Measurements from ENCODE around the gene TENM4. TPM values are rescaled to one million over a fixed set of nuclear protein-coding genes. Genes with fewer than 3 reads are reported as not detected.

The TENM4 gene
- polyA plus RNA-seq, 4 donors = 19.1 to 29.5 (median 22.3) TPM

DNA sequence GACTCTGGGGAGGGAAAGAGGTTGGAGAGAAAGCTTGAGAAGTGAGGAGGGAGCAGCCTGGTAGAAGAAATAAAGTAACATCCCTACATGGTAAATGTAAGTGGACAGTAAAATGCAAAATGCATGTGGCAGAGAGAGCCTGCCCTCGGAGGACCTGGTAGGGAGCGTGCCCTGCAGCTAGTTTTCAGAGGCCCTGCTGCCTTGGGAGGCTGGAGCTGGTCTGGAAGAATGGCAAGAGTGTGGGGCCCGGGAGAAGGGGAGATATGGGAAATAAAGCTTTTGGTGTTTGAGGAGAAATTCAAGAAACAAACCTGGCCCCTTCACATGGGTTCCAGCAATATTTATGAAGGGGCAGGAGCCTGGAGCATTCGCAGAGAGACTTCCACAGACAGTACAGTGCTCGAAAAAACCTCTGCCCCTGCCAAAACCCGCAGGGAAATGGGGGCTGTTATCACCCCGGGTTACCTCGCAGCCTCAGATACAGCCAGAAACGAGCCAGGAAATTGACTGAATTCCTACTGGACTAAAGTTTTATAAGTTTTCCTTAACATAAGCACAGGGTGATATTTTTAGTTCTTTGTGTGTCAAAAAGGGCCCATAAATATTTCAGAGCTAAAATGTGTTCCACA, 363.0 kb downstream of the TENM4 start:
- DNase-seq (ENCODE audit: low read depth in 4 of 4, low spot score in 2 of 4) = no peak

DNA sequence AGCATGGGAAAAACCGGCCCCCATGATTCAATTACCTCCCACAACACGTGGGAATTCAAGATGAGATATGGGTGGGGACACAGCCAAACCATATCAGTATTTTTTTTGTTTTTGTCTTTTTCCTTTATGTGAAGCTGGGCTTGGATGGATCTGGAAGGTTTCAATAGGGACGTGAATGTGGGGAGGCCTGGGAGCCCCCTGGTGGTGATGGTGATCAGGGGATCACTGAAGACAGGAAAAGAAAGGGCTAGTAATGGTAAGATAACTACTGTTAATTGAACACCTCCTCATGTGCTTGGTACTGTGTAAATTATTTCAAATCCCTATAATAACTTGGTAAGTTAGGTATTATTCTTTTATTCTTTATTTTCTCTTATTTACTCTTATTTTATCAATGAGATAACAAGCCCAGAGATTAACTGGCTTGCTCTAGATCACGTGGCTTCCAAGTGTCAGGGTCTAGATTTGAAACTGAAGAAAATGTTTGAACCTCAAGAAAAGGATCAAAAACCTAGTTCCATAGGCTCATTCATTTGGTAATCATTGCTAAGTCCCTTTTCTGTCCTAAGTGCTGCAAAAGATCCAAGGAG, 364.2 kb downstream of the TENM4 start:
- no peak for DNase-seq (ENCODE audit: low read depth in 4 of 4, low spot score in 2 of 4)

DNA sequence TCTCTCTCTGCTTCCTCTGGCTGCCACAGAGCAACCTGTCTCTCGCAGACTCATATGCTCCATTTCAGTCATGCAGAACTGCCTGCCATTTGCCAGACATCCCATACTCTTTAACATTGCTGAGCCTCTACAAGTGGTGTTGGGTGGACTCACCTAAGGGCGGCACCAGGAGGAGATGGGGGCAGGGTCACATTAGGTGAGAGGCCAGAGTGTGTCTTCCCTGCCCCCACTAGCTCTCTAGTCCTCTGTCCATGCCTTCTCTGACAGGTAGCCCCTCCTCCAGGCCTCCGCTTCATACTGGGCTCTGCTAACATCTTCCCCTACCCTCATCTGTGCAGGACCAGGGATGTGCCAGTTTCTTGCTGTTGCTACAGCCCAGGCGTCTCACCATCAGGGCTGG, 366.3 kb downstream of the TENM4 start:
- no peak for DNase-seq (ENCODE audit: low read depth in 4 of 4, low spot score in 2 of 4)

GRCh38 chr11:79071190-79071589, 369.6 kb downstream of the TENM4 start:
- DNase-seq (ENCODE audit: low read depth in 4 of 4, low spot score in 2 of 4) = no peak

- DNase-seq (ENCODE audit: low read depth in 4 of 4, low spot score in 2 of 4) = no peak
Measured at GRCh38 chr11:79070518-79070917, 370.3 kb downstream of the TENM4 start.

- no peak for DNase-seq (ENCODE audit: low read depth in 4 of 4, low spot score in 2 of 4)
Measured at GRCh38 chr11:79069504-79069903, 371.3 kb downstream of the TENM4 start.

DNA sequence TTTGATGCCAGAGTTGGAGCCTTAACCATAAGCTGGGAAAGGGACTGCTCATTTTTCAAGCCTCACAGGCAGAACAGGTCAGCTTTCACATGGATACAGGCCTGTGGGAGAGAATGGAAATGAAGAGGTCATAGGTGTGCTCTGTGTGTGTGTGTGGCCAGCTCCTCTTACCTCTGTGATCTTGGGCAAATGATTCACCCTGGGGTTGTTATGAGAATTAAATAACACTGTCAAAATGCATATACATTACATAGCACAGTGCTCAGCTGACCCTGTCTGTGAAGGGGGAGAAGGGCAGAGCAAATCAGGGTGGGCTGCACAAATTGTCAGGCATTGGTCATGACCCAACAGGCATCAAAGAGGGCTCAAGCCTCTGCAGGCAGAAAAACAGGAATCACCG, 372.5 kb downstream of the TENM4 start:
- no peak for DNase-seq (ENCODE audit: low read depth in 4 of 4, low spot score in 2 of 4)

- no peak for DNase-seq (ENCODE audit: low read depth in 4 of 4, low spot score in 2 of 4)
Measured at GRCh38 chr11:79067352-79067679, 373.5 kb downstream of the TENM4 start.

GRCh38 chr11:79066456-79067351, 374.1 kb downstream of the TENM4 start:
- no peak for DNase-seq (ENCODE audit: low read depth in 4 of 4, low spot score in 2 of 4)

DNA sequence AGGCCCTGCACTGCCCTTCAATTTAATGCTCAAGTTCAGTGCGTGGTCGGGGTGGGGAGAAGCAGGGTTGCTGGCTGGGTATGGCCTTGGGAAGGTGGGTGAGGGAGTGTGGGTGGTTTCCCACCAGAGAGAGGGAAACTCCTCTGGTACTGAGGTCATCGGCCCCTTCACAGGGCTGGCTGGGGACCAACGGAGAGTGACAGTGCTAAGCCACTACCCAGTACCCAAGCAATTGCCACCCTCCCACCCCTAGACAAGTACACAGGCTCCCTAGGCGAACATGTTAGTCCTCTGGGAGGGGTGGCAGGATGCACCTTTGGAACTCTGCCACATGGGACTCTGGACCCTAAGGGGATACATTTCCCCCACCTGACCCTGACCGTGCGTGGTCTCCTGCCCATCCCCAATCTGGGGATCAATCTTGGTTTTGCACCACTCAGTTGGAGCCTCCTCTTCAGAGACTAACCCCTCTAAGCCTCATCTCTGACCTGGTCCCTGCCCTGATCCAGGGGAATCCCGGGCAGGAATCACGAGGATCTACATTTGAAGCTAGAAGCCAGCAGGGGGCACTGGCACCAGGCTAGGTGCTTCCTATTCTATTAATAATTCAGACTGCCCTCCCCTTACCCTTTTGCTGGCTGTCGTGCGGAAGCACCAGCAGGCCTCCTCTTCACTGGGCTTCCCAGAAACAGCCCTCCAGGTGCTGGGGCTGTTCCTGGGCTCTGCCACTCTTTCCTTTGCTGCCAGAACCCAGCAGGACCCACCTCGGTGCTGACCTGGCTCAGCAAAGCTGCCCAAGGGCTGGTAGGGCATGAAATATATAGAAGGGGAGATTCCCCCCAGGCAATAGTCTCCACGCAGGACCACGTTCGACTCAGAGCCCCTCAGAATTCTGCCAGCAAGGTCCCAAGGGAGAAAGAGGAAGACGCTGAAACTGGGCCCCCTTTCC, 377.7 kb downstream of the TENM4 start:
- DNase-seq (ENCODE audit: low read depth in 4 of 4, low spot score in 2 of 4) = no peak

DNA sequence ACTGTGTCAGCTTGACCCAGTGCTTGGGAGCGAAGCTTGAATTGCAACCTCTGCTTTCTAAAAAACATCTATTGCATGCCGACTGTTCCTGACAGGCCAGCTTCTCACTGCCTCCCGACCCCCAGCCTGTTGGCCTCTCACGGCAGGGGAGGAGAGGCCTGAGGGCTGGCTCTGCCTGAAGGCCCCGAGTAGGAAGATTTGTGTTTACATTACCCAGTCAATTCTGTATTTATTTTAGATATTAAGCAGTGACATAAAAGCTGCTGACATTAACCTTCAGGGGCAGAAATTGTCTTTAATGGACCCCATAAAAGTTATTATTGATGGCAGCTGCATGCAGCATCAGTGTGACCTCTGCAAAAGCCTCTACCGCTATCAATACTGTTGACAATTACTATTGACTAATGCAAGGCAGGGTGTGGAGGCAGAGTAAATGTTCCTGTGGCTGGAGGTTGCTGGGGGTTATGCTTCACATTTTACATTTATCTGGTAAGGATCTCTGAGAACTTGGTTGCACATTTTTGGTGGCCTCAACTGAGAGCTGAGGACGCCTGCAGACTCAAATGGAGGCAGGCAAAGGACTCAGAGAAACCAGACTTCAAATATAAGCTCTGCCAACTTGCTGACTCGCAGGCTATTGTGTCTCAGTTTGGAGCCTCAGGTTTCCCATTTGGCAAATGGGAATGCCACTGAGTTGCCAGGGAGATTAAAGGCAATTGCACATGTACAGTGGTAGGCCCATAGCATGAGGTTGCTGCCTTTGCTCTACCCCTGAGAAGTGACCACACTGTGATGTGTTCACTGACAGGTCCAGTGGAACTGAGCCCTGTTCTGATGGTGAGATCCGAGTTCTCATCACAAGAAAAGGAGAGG, 380.5 kb downstream of the TENM4 start:
- DNase-seq (ENCODE audit: low read depth in 4 of 4, low spot score in 2 of 4) = no peak

DNA sequence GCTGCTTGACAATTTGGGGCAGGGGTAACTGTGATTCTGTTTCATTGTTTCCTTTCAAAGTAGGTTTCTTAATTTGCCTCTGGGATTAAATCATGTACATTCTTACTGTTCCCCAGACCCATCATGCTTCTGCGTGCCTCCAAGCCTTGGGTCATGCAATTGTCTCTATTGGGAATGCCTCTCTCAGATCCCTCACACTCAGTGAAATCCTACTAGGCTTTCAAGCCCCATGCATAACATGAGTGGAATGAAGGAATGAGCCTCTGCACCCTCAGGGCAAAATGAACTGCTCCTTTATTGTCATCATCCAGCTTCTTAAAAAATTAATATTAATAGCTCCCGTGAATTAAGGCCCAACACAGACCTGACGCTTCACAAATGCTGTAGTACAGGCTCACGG, 381.7 kb downstream of the TENM4 start:
- no peak for DNase-seq (ENCODE audit: low read depth in 4 of 4, low spot score in 2 of 4)

- no peak for DNase-seq (ENCODE audit: low read depth in 4 of 4, low spot score in 2 of 4)
Measured at GRCh38 chr11:79055856-79056631, 384.8 kb downstream of the TENM4 start.

DNA sequence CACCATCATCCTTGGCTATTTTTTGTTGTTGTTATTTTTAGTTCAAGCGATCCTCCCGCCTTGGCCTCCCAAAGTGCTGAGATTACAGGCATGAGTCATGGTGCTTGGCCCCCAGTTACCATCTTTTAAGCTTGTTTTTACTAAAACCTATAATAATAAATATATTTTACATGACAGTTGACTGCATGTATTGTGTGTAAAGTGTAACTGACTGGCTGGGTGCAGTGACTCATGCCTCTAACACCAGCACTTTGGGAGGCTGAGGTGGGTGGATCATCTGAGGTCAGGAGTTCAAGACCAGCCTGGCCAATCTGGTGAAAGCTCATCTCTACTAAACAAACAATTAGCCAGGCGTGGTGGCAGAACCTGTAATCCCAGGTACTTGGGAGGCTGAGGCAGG, 386.2 kb downstream of the TENM4 start:
- no peak for DNase-seq (ENCODE audit: low read depth in 4 of 4, low spot score in 2 of 4)

DNA sequence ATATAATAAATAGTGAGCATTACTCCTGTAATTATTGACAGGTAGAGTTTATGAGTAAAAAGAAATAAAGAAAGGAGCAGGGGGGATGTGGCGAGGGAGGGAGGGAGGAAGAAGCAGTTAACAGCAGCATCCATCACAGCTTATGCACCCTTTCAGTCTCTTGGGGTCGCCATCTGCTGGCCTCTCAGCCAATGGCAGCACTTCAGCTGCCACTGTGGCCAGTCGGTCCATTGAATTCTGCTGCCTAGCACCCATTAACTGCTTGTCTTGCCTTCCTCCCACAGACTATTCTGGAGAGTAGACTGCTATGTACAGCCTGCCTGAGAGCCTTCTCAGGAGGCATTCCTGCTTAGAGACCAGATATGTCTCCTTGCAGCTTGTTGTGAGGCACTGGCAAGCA, 388.3 kb downstream of the TENM4 start:
- no peak for DNase-seq (ENCODE audit: low read depth in 4 of 4, low spot score in 2 of 4)

- DNase-seq (ENCODE audit: low read depth in 4 of 4, low spot score in 2 of 4) = no peak
Measured at GRCh38 chr11:79050786-79051185, 390.0 kb downstream of the TENM4 start.

DNA sequence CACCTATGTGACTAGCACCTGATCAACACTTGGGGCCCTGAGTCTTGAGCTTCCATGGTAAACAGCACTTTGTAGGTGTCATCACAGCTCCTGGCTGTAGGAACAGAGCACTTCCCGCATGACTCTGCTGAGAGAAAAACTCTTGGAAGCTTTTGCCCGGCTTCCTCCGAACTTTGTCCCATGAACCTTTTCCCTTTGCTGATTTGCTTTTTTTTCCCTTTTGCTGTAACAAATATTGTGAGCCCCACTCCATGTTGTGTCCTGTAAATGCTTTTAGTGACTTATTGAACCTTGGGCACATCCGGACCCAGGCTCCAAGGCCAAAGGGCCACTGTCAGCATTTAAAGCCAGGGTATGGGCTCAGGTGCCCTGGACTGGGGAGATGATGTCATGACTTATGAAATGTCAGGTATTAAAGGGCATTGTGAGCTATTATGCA, 391.1 kb downstream of the TENM4 start:
- DNase-seq (ENCODE audit: low read depth in 4 of 4, low spot score in 2 of 4) = no peak

GRCh38 chr11:79047980-79048379, 392.9 kb downstream of the TENM4 start:
- no peak for DNase-seq (ENCODE audit: low read depth in 4 of 4, low spot score in 2 of 4)

DNA sequence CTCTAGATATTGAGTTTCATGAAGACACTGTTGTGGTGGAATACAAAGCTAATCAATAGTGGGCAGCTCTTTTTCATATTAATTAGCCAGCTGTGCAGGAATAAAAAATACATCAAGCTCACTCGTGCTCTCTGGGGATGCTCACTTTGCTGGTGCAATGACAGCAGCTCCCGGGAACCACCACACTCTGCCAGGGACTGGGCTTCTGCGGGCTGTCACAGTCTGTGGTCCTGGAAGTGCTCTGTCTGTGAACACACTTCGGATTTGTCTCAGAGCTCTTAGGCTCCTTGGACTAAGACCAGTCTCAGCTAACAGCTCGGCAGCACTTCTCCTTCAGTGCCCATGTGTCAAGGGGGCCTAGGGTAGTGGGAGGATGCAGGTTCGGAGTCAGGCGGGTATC, 393.5 kb downstream of the TENM4 start:
- DNase-seq (ENCODE audit: low read depth in 4 of 4, low spot score in 2 of 4) = no peak
